HG03558 (cell line): ENCODE results near the gene MEG3.

Experiments
- ATAC-seq: cut with Tn5 transposase; IDR thresholded peaks from one replicate; pipeline ENCODE4 v1.9.1; 2021; ENCODE audit warnings: moderate number of reproducible peaks; ENCODE audit not compliant: unreplicated experiment; ENCODE audit errors: extremely low read depth

Gene MEG3

GRCh38 chr14:100844082-100844408, 18.1 kb downstream of the MEG3 start:
- no peak for ATAC-seq

- no peak for ATAC-seq
These were observed 18.5 kb downstream of the MEG3 start for GRCh38 chr14:100844421-100844820.

- no peak for ATAC-seq
These were observed 18.9 kb downstream of the MEG3 start for GRCh38 chr14:100844846-100845245.

GRCh38 chr14:100845341-100845740, 19.4 kb downstream of the MEG3 start:
- no peak for ATAC-seq

GRCh38 chr14:100846309-100846859, 20.5 kb downstream of the MEG3 start:
- ATAC-seq = no peak

GRCh38 chr14:100849115-100849781, 23.3 kb downstream of the MEG3 start:
- ATAC-seq = no peak

- ATAC-seq = no peak
These were observed 25.1 kb downstream of the MEG3 start for GRCh38 chr14:100850841-100851585.

- ATAC-seq = no peak
These were observed 25.6 kb downstream of the MEG3 start for GRCh38 chr14:100851586-100851916.

GRCh38 chr14:100851946-100852620, 26.2 kb downstream of the MEG3 start:
- no peak for ATAC-seq

GRCh38 chr14:100854435-100854834, 28.5 kb downstream of the MEG3 start:
- no peak for ATAC-seq

GRCh38 chr14:100855256-100855930, 29.5 kb downstream of the MEG3 start:
- ATAC-seq = no peak

GRCh38 chr14:100856056-100856950, 30.4 kb downstream of the MEG3 start:
- no peak for ATAC-seq

GRCh38 chr14:100857233-100857922, 31.5 kb downstream of the MEG3 start:
- ATAC-seq = no peak

GRCh38 chr14:100857923-100858837, 32.3 kb downstream of the MEG3 start:
- no peak for ATAC-seq

GRCh38 chr14:100858838-100859220, 32.9 kb downstream of the MEG3 start:
- ATAC-seq = no peak

- ATAC-seq = no peak
These were observed 33.9 kb downstream of the MEG3 start for GRCh38 chr14:100859781-100860180.

- ATAC-seq = no peak
These were observed 34.8 kb downstream of the MEG3 start for GRCh38 chr14:100860556-100861187.
